ENCODE data around the gene PTCD1. TPM values are rescaled to one million over a fixed set of nuclear protein-coding genes. Genes with fewer than 3 reads are reported as not detected.

Gene PTCD1
- total RNA-seq, 1 donor from 2014 or later = 5.5 TPM

GRCh38 chr7:99374111-99375064, 64.2 kb downstream of the PTCD1 start, which contains the start of gene ARPC1B:
Gene ARPC1B, plus strand, starts transcription at chr7:99374730. Its CDS starts 10,985 bp downstream, at chr7:99385715.
- H3K27ac Mint-ChIP-seq (ENCODE audit: unreplicated experiment) = no peak within 1 kb of the TSS
- peaks cover 4% of the 10 kb centered on the region for H3K27me3 Mint-ChIP-seq (ENCODE audit: unreplicated experiment)
- TF ChIP-seq, protein P1, sequence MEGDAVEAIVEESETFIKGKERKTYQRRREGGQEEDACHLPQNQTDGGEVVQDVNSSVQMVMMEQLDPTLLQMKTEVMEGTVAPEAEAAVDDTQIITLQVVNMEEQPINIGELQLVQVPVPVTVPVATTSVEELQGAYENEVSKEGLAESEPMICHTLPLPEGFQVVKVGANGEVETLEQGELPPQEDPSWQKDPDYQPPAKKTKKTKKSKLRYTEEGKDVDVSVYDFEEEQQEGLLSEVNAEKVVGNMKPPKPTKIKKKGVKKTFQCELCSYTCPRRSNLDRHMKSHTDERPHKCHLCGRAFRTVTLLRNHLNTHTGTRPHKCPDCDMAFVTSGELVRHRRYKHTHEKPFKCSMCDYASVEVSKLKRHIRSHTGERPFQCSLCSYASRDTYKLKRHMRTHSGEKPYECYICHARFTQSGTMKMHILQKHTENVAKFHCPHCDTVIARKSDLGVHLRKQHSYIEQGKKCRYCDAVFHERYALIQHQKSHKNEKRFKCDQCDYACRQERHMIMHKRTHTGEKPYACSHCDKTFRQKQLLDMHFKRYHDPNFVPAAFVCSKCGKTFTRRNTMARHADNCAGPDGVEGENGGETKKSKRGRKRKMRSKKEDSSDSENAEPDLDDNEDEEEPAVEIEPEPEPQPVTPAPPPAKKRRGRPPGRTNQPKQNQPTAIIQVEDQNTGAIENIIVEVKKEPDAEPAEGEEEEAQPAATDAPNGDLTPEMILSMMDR (IDR thresholded peaks at IDR 0.05; ENCODE audit: partially characterized antibody, unreplicated experiment) = no peak
- H3K4me3 Mint-ChIP-seq (ENCODE audit: unreplicated experiment) = peak within 1 kb of the TSS; percentile 75
- H3K9me3 Mint-ChIP-seq (ENCODE audit: unreplicated experiment) = peaks cover 4% of the 10 kb centered on the region
- peak; percentile 62 for DNase-seq
- no peaks in the 10 kb centered on the region for H3K36me3 Mint-ChIP-seq (ENCODE audit: unreplicated experiment)
- no peaks in the 10 kb centered on the region for H3K4me1 Mint-ChIP-seq (ENCODE audit: low read depth, unreplicated experiment)

- Mint-ChIP-seq H3K27ac (ENCODE audit: unreplicated experiment) (no peak overlapping the region), H3K4me3 (ENCODE audit: unreplicated experiment) (peak overlapping the region; percentile 75), H3K4me1 (ENCODE audit: low read depth, unreplicated experiment) (no peaks in the 10 kb centered on the region), H3K27me3 (ENCODE audit: unreplicated experiment) (peaks cover 4% of the 10 kb centered on the region), H3K36me3 (ENCODE audit: unreplicated experiment) (no peaks in the 10 kb centered on the region), H3K9me3 (ENCODE audit: unreplicated experiment) (peaks cover 4% of the 10 kb centered on the region)
- DNase-seq = no peak
- TF ChIP-seq, protein P1 (IDR thresholded peaks at IDR 0.05; ENCODE audit: partially characterized antibody, unreplicated experiment) = no peak
These were observed 65.2 kb downstream of the PTCD1 start for GRCh38 chr7:99373091-99374066.

DNA sequence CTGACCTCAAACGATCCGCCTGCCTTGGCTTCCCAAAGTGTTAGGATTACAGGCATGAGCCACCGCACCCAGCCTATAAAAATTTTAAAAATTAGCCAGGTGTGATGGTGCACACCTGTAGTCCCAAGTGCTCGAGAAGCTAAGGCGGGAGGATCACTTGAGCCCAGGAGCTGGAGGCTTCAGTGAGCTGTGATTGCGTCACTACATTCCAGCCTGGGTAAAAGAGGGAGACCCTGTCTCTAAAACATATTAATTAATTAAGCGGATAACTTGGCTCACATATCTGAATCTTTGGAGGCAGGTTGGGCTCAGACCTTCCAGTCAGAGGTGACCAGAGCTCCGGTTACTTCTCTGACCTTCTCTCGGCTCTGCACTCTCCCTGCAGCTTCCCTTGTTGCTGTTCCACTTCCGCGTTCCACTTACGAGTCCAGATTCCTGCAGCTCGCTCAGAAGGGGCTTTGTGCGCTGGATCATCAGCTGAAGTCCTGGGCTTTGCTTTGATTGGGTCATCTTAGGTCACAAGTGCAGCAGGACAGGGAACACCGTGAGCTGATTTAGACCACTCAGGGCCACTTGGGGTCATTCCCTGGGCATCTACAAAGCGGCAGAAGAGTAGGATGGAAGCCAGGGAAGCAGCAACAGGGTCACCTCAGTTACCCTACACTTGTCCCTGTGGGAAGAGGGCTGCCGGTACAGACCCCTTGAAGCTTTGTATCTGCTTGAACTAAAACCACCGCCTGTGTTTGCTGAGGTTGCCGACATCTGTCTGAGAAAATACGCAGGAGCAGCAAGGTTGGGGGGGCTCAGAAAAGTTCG, 66.1 kb downstream of the PTCD1 start:
- Mint-ChIP-seq H3K4me3 (ENCODE audit: unreplicated experiment) (peak overlapping the region; percentile 22), H3K27me3 (ENCODE audit: unreplicated experiment) (peaks cover 4% of the 10 kb centered on the region), H3K36me3 (ENCODE audit: unreplicated experiment) (no peaks in the 10 kb centered on the region), H3K4me1 (ENCODE audit: low read depth, unreplicated experiment) (no peaks in the 10 kb centered on the region), H3K9me3 (ENCODE audit: unreplicated experiment) (peaks cover 4% of the 10 kb centered on the region), H3K27ac (ENCODE audit: unreplicated experiment) (no peak overlapping the region)
- TF ChIP-seq, protein P1 (IDR thresholded peaks at IDR 0.05; ENCODE audit: partially characterized antibody, unreplicated experiment) = no peak
- no peak for DNase-seq

DNA sequence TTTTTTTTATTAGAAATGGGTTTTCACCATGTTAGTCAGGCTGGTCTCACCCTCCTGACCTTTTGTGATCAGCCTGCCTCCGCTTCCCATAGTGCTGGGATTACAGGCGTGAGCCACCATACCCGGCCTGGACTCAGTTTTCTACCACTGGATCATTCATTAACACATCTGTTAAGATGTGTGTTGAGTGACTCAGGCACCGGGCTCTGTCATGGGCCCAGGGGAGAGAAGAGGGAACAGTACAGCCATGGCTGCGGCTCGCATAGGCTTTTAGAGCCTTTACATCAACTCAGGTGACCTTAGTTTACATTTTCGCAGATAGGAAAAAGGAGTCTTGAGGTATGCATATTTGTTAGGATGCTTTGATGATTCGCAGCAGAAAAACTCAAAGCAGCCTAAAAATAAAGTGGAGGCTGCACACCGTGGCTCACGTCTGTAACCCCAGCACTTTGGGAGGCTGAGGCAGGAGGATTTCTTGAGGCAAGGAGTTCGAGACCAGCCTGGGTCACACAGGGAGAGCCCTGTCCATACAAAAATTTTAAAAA, 67.2 kb downstream of the PTCD1 start:
- H3K27ac Mint-ChIP-seq (ENCODE audit: unreplicated experiment) = no peak overlapping the region
- peaks cover 2% of the 10 kb centered on the region for H3K36me3 Mint-ChIP-seq (ENCODE audit: unreplicated experiment)
- H3K27me3 Mint-ChIP-seq (ENCODE audit: unreplicated experiment) = peaks cover 4% of the 10 kb centered on the region
- H3K9me3 Mint-ChIP-seq (ENCODE audit: unreplicated experiment) = peaks cover 4% of the 10 kb centered on the region
- no peak for DNase-seq
- no peak overlapping the region for H3K4me3 Mint-ChIP-seq (ENCODE audit: unreplicated experiment)
- TF ChIP-seq, protein P1 (IDR thresholded peaks at IDR 0.05; ENCODE audit: partially characterized antibody, unreplicated experiment) = no peak
- H3K4me1 Mint-ChIP-seq (ENCODE audit: low read depth, unreplicated experiment) = no peaks in the 10 kb centered on the region

Measured in glutamatergic neuron (in vitro differentiated cells).